ENCODE measurements around the gene NOD1. TPM values are rescaled to one million over a fixed set of nuclear protein-coding genes. Genes with fewer than 3 reads are reported as not detected.

The NOD1 gene
- total RNA-seq, 1 experiment from 2014 or later, result 8.1 TPM

GRCh38 chr7:30526163-30526562 is 47.6 kb upstream of the NOD1 start:
- ChIA-PET CTCF (no interaction called here), POLR2A (interaction anchor here (0.6 kb wide), 1 partner anchor 245 kb away, joined by 5 read pairs; no protein-coding TSS in a partner anchor)
- in situ Hi-C loops (cut with HindIII; ENCODE audit: low pct_unique_long_range_greater_than_20kb, low sequenced_read_pairs) (no loop called here), intact Hi-C loops (cut with micrococcal nuclease; ENCODE audit: unreplicated experiment) (no loop called here)
- Histone ChIP-seq H3K27ac (ENCODE audit: low read length) (no peak overlapping the region), H3K27me3 (ENCODE audit: control insufficient read depth, insufficient read depth, low read length) (no peaks in the 10 kb centered on the region; the same call in 1 of the 2 replicates), H3K36me3 (ENCODE audit: control insufficient read depth, insufficient read depth, low read length) (no peaks in the 10 kb centered on the region), H3K9me3 (ENCODE audit: control insufficient read depth, insufficient read depth, low read depth, low read length) (no peaks in the 10 kb centered on the region), H3K4me1 (ENCODE audit: control insufficient read depth, insufficient read depth, low read length) (no peaks in the 10 kb centered on the region), H3K4me3 (ENCODE audit: low read depth in 2 of 2, low read length in 2 of 2) (no peak overlapping the region)
- BruUV-seq (replicated peaks), result no TSS peak
- ATAC-seq (no peak), DNase-seq (ENCODE audit: low read depth, low spot score) (no peak)
- TF ChIP-seq TCF7L2 (IDR thresholded peaks at IDR 0.05; ENCODE audit: low read depth, low read length) (0 out of 2 replicates have a peak, but pooled peaks have one; percentile 47), REST (IDR thresholded peaks at IDR 0.05; ENCODE audit: insufficient read depth in 1 of 2, low read depth in 2 of 2, low read length in 1 of 2) (no peak), SIN3A (IDR thresholded peaks at IDR 0.05; ENCODE audit: borderline replicate concordance, insufficient read depth, low read depth, low read length) (no peak)

- in situ Hi-C loops (cut with HindIII; ENCODE audit: low pct_unique_long_range_greater_than_20kb, low sequenced_read_pairs), result no loop called here
Measured at GRCh38 chr7:30525429-30525828, 46.8 kb upstream of the NOD1 start.

More at GRCh38 chr7:30525429-30525828, 46.8 kb upstream of the NOD1 start:
- Histone ChIP-seq H3K27me3 (ENCODE audit: control insufficient read depth, insufficient read depth, low read length) (no peaks in the 10 kb centered on the region; the same call in 1 of the 2 replicates), H3K9me3 (ENCODE audit: control insufficient read depth, insufficient read depth, low read depth, low read length) (no peaks in the 10 kb centered on the region), H3K4me1 (ENCODE audit: control insufficient read depth, insufficient read depth, low read length) (no peaks in the 10 kb centered on the region), H3K27ac (ENCODE audit: low read length) (no peak overlapping the region), H3K4me3 (ENCODE audit: low read depth in 2 of 2, low read length in 2 of 2) (no peak overlapping the region), H3K36me3 (ENCODE audit: control insufficient read depth, insufficient read depth, low read length) (no peaks in the 10 kb centered on the region)
- BruUV-seq (replicated peaks), result no TSS peak
- DNase-seq (ENCODE audit: low read depth, low spot score) (no peak), ATAC-seq (no peak)
- POLR2A ChIA-PET, result no interaction called here
- intact Hi-C loops (cut with micrococcal nuclease; ENCODE audit: unreplicated experiment), result no loop called here
- CTCF ChIA-PET, result no interaction called here
- TF ChIP-seq POLR2AphosphoS5 (IDR thresholded peaks at IDR 0.05; ENCODE audit: low read depth, low read length), result no peak
- TF ChIP-seq CTCF (IDR thresholded peaks at IDR 0.05), result no peak
- TF ChIP-seq SIN3A (IDR thresholded peaks at IDR 0.05; ENCODE audit: borderline replicate concordance, insufficient read depth, low read depth, low read length), result no peak
- no peak for TF ChIP-seq TCF7L2 (IDR thresholded peaks at IDR 0.05; ENCODE audit: low read depth, low read length)
